MM.1S (cell line): Measurements from ENCODE around the gene RAI1.

Experiments used
- DNase-seq: peaks from one replicate; pipeline ENCODE4 v3.0.0-alpha.2; 2015
- H2AFZ ChIP-seq: fragments of 300-600 bp; sonication (generic); 2 replicates; pipeline ENCODE4 v1.6.0; 2016; ENCODE audit warnings: antibody characterized with exemption, low read length
- H3F3A ChIP-seq: fragments of 300-600 bp; sonication (generic); 2 replicates; pipeline ENCODE4 v1.6.1; 2016; ENCODE audit warnings: mild to moderate bottlenecking, antibody characterized with exemption, low read length, moderate library complexity, mixed read lengths; ENCODE audit not compliant: insufficient read depth
- H3K27ac ChIP-seq: fragments of 300-600 bp; sonication (generic); 2 replicates; pipeline ENCODE4 v1.5.1; 2016; ENCODE audit warnings: mild to moderate bottlenecking, low read length
- H3K27me3 ChIP-seq: fragments of 300-600 bp; sonication (generic); replicated peaks from 2 replicates; pipeline ENCODE4 v1.6.0; 2016; ENCODE audit warnings: low read length; ENCODE audit not compliant: insufficient read depth
- H3K36me3 ChIP-seq: fragments of 300-600 bp; sonication (generic); replicated peaks from 2 replicates; pipeline ENCODE4 v1.6.1; 2016; ENCODE audit warnings: mild to moderate bottlenecking, low read length, mixed read lengths; ENCODE audit not compliant: insufficient read depth
- H3K4me1 ChIP-seq: fragments of 300-600 bp; sonication (generic); 2 replicates; pipeline ENCODE4 v1.6.1; 2016; ENCODE audit warnings: low read length, mixed read lengths
- H3K4me2 ChIP-seq: fragments of 300-600 bp; sonication (generic); 2 replicates; pipeline ENCODE4 v1.6.0; 2016; ENCODE audit warnings: low read depth, low read length
- H3K4me3 ChIP-seq: fragments of 300-600 bp; sonication (generic); 2 replicates; pipeline ENCODE4 v1.5.1; 2016; ENCODE audit warnings: low read length, mixed read lengths
- H3K79me2 ChIP-seq: fragments of 300-600 bp; sonication (generic); 2 replicates; pipeline ENCODE4 v1.6.1; 2016; ENCODE audit warnings: mixed run types, low read length, mixed read lengths
- H3K9ac ChIP-seq: fragments of 300-600 bp; sonication (generic); 2 replicates; pipeline ENCODE4 v1.6.1; 2016; ENCODE audit warnings: low read length, mixed read lengths
- H3K9me2 ChIP-seq: fragments of 300-600 bp; sonication (generic); replicated peaks from 2 replicates; pipeline ENCODE4 v1.6.1; 2016; ENCODE audit warnings: mild to moderate bottlenecking, low read length, mixed read lengths; ENCODE audit not compliant: insufficient read depth
- H3K9me3 ChIP-seq: fragments of 300-600 bp; sonication (generic); replicated peaks from 2 replicates; pipeline ENCODE4 v1.6.1; 2016; ENCODE audit warnings: mild to moderate bottlenecking, low read length, mixed read lengths; ENCODE audit not compliant: insufficient read depth
- H4K20me1 ChIP-seq: fragments of 300-600 bp; sonication (generic); 2 replicates; pipeline ENCODE4 v1.6.1; 2016; ENCODE audit warnings: mild to moderate bottlenecking, low read length, moderate library complexity, mixed read lengths; ENCODE audit not compliant: insufficient read depth
- EZH2 ChIP-seq: fragments of 300-600 bp; sonication (generic); optimal IDR thresholded peaks from 2 replicates; pipeline ENCODE3; 2017; ENCODE audit warnings: low read depth, mild to moderate bottlenecking, antibody characterized with exemption, low read length, mixed read lengths
- EZH2phosphoT487 ChIP-seq: fragments of 300-600 bp; sonication (generic); IDR thresholded peaks from 2 replicates; pipeline ENCODE4 v1.6.1; 2018; ENCODE audit warnings: antibody characterized with exemption, low read length
- TF ChIP-seq, protein P1 (sequence below): fragments of 300-600 bp; sonication (generic); IDR thresholded peaks from 2 replicates; pipeline ENCODE4 v1.5.1; 2016; ENCODE audit warnings: antibody characterized with exemption, low read length, mixed read lengths

Gene RAI1

DNA sequence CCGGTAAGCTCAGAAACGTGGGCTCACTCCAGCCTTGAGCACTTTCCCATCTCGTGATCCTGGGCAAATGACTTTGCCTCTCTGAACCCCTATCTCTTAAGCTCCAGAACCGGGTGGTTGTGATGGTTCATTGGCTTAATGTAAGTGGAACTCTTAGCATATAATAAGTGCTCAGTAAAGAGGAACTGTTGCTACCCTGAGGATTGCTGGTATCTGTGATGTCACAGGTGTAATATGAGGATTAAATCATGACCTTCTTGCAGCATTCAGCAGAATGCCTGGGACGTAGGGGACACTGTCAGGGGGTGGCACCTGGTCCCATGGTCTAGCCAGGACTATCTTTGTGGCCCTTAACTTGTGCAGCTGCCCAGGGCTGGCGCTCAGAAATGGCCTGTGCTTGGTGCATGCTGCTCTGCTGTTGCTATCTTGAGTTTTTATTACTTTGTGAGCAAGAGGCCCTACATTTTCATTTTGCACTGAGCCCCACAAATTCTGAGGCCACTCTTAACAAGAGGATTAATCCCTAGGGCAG is 86.7 kb downstream of the RAI1 start:
- Histone ChIP-seq H3K9ac (no peak overlapping the region), H4K20me1 (no peaks in the 10 kb centered on the region), H3K79me2 (peaks cover 14% of the 10 kb centered on the region; the same call in 1 of the 2 replicates), H3F3A (no peaks in the 10 kb centered on the region), H3K9me3 (no peaks in the 10 kb centered on the region), H3K4me3 (no peak overlapping the region), H3K4me1 (no peaks in the 10 kb centered on the region), H3K27ac (no peak overlapping the region), H3K27me3 (no peaks in the 10 kb centered on the region), H2AFZ (no peak overlapping the region), H3K4me2 (no peak overlapping the region), H3K9me2 (no peaks in the 10 kb centered on the region), H3K36me3 (no peaks in the 10 kb centered on the region)
- no peak for DNase-seq
- TF ChIP-seq EZH2 (no peak), EZH2phosphoT487 (no peak)

DNA sequence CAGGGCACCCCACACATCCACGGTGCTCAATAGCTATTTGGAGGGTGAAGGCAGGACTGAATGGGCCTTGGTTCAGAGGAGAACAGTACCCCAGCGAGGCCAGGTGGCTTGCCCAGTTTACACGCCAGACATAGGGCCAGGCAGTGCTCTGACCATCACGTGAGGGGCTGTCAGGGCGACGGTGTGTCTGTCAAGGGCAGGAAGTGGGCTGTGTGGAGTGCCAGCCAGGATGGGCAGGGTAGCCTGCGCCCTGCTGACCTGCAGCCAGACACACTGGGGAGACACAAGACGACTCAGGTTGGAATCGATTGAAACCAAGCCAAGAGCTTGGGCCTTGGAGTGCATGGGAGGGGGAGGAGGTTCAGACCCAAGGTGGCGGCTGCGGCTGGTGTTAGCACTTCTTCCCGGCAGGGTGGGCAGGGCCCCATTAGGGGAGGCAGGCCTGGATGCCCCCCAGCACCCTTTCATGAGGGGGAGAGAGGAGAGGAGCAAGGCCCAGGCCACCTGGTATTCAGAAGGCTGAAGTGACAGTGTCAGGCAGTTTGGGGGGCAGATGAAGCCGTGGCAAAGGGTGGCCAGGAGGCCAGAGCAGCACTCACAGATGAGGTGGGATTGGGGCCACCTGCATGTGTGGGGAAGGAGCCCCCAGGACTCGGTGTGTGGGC is 87.3 kb downstream of the RAI1 start:
- Histone ChIP-seq H3K4me3 (no peak overlapping the region), H4K20me1 (no peaks in the 10 kb centered on the region), H3K27ac (no peak overlapping the region), H3K27me3 (no peaks in the 10 kb centered on the region), H3K9me2 (no peaks in the 10 kb centered on the region), H3K9ac (no peak overlapping the region), H3K36me3 (no peaks in the 10 kb centered on the region), H3K4me1 (no peaks in the 10 kb centered on the region), H3K79me2 (peaks cover 14% of the 10 kb centered on the region; the same call in 1 of the 2 replicates), H2AFZ (no peak overlapping the region), H3K9me3 (no peaks in the 10 kb centered on the region), H3K4me2 (no peak overlapping the region), H3F3A (no peaks in the 10 kb centered on the region)
- DNase-seq: no peak
- TF ChIP-seq, protein P1, sequence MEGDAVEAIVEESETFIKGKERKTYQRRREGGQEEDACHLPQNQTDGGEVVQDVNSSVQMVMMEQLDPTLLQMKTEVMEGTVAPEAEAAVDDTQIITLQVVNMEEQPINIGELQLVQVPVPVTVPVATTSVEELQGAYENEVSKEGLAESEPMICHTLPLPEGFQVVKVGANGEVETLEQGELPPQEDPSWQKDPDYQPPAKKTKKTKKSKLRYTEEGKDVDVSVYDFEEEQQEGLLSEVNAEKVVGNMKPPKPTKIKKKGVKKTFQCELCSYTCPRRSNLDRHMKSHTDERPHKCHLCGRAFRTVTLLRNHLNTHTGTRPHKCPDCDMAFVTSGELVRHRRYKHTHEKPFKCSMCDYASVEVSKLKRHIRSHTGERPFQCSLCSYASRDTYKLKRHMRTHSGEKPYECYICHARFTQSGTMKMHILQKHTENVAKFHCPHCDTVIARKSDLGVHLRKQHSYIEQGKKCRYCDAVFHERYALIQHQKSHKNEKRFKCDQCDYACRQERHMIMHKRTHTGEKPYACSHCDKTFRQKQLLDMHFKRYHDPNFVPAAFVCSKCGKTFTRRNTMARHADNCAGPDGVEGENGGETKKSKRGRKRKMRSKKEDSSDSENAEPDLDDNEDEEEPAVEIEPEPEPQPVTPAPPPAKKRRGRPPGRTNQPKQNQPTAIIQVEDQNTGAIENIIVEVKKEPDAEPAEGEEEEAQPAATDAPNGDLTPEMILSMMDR: no peak
- TF ChIP-seq EZH2phosphoT487: no peak
- TF ChIP-seq EZH2: no peak

DNA sequence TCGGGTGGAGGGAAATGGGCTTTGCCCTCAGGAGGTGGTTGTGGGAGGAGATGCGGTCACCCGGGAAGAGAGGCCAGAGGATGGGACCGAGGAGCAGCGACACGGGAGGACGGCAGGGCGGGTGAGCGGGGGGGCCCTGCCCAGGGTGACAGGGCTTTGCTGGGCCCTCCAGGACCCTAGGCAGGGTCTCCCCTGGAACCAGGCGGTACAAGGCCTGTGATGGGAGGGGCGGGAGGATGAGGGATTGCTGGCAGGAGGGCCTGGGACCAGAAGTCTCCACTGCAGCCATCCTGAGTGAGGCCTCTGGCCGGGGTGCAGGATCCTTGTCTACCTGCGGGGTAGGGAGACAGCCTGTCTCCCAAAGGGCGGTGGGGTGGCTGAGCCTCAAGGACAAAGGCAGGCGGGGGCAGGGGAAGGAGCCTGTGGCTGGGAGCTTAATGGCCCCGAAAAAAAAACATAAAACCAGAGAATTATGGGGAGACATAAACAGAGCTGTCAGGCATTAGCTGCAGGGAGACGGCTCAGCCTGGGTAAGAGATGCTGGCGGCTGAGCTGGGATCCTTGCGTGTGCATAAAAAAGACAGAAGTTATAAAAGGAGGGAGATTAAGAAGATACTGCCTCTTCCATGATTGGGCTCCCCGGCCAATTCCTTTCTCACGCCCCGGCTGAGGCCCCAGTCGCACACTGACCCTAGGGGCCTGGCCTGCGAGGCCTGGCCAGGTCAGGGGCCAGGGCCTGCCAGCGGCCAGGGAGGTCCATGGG is 88.8 kb downstream of the RAI1 start:
- no peaks in the 10 kb centered on the region for H3K4me1 ChIP-seq
- no peaks in the 10 kb centered on the region for H3K36me3 ChIP-seq
- H3K4me2 ChIP-seq: no peak overlapping the region
- DNase-seq: no peak
- no peak overlapping the region for H2AFZ ChIP-seq
- H3K9me3 ChIP-seq: no peaks in the 10 kb centered on the region
- no peaks in the 10 kb centered on the region for H4K20me1 ChIP-seq
- no peak overlapping the region for H3K4me3 ChIP-seq
- H3K27ac ChIP-seq: no peak overlapping the region
- no peaks in the 10 kb centered on the region for H3F3A ChIP-seq
- peaks cover 14% of the 10 kb centered on the region; the same call in 1 of the 2 replicates for H3K79me2 ChIP-seq
- H3K9ac ChIP-seq: no peak overlapping the region
- no peaks in the 10 kb centered on the region for H3K27me3 ChIP-seq
- TF ChIP-seq EZH2: no peak
- no peak for TF ChIP-seq EZH2phosphoT487
- TF ChIP-seq, protein P1: no peak
- H3K9me2 ChIP-seq: no peaks in the 10 kb centered on the region
